Measurements from ENCODE around the gene XYLT1. TPM values are rescaled to one million over a fixed set of nuclear protein-coding genes. Genes with fewer than 3 reads are reported as not detected.

The XYLT1 gene
- total RNA-seq, 1 experiment from 2014 or later: 1.7 TPM

DNA sequence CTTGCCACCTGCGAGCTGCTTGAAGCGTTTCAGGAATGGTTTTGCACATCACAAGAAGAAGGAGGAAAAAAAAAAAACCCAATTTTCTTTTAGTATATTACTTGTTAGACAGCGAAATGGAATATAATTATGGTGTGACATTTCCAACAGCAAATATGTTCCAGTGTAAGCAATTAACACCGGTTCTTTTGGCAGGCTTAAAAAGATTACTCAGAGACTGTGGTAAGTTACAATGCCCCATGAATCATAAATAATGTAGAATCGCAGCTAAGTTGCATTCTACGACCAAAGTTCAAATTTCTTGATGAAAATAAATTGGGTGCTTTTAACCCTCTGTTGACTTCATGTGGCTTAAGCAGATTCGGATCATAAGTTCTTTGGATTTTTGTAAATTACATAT is 245.2 kb downstream of the XYLT1 start:
- Histone ChIP-seq H3K79me2 (ENCODE audit: low read depth) (no peaks in the 10 kb centered on the region), H3K4me3 (no peak overlapping the region), H3K27me3 (ENCODE audit: insufficient read depth, low read depth) (peaks cover 17% of the 10 kb centered on the region), H3K9me2 (ENCODE audit: insufficient read depth) (no peaks in the 10 kb centered on the region), H2AFZ (no peak overlapping the region), H3K27ac (no peak overlapping the region), H3K9me3 (ENCODE audit: insufficient read depth, low read depth) (no peaks in the 10 kb centered on the region), H3K4me2 (no peak overlapping the region), H3K4me1 (replicated peaks; ENCODE audit: insufficient read depth) (no peaks in the 10 kb centered on the region), H3F3A (ENCODE audit: insufficient read depth, low read depth) (no peaks in the 10 kb centered on the region), H3K36me3 (ENCODE audit: low read depth) (no peaks in the 10 kb centered on the region), H4K20me1 (ENCODE audit: insufficient read depth) (no peaks in the 10 kb centered on the region)
- intact Hi-C loops (cut with micrococcal nuclease; ENCODE audit: unreplicated experiment): no loop called here
- no peak for TF ChIP-seq CTCF (conservative IDR thresholded peaks at IDR 0.05)
- no peak for TF ChIP-seq EZH2 (IDR thresholded peaks at IDR 0.05; ENCODE audit: low read depth)
- no peak for DNase-seq
- BruUV-seq (replicated peaks): no TSS peak
- POLR2A ChIA-PET (ENCODE audit: unreplicated experiment): no interaction called here
- CTCF ChIA-PET: no interaction called here

DNA sequence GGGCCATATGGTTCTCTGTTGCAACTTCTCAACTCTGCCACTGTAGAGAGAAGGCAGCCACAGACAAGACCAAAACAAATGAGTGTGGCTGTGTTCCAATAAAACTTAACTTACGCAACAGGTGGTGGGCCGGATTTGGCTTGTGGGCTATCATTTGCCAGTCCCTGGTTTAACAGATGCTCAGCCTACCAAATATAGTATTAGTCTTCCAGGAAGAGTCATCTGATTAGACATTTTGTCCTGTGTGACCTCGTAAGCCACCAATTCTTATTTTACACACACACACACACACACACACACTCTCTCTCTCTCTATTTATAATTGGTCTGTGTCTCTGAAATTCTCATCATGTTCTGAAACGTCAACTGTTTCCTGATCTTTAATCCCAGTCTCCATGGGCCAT is 245.9 kb downstream of the XYLT1 start:
- intact Hi-C loops (cut with micrococcal nuclease; ENCODE audit: unreplicated experiment): no loop called here
- POLR2A ChIA-PET (ENCODE audit: unreplicated experiment): no interaction called here
- no peak overlapping the region for H3K4me2 ChIP-seq

GRCh38 chr16:17224350-17224749 is 246.4 kb downstream of the XYLT1 start:
- TF ChIP-seq EZH2 (IDR thresholded peaks at IDR 0.05; ENCODE audit: low read depth) (no peak), CTCF (conservative IDR thresholded peaks at IDR 0.05) (no peak)
- Histone ChIP-seq H3K9me2 (ENCODE audit: insufficient read depth) (no peaks in the 10 kb centered on the region), H3K4me1 (replicated peaks; ENCODE audit: insufficient read depth) (no peaks in the 10 kb centered on the region), H3K27ac (no peak overlapping the region), H3F3A (ENCODE audit: insufficient read depth, low read depth) (no peaks in the 10 kb centered on the region), H2AFZ (no peak overlapping the region), H3K79me2 (ENCODE audit: low read depth) (no peaks in the 10 kb centered on the region), H3K4me2 (no peak overlapping the region), H3K27me3 (ENCODE audit: insufficient read depth, low read depth) (peaks cover 22% of the 10 kb centered on the region), H3K4me3 (no peak overlapping the region), H3K36me3 (ENCODE audit: low read depth) (no peaks in the 10 kb centered on the region), H3K9me3 (ENCODE audit: insufficient read depth, low read depth) (no peaks in the 10 kb centered on the region), H4K20me1 (ENCODE audit: insufficient read depth) (no peaks in the 10 kb centered on the region)
- CTCF ChIA-PET: no interaction called here
- POLR2A ChIA-PET (ENCODE audit: unreplicated experiment): no interaction called here
- intact Hi-C loops (cut with micrococcal nuclease; ENCODE audit: unreplicated experiment): no loop called here
- BruUV-seq (replicated peaks): no TSS peak
- DNase-seq: no peak

More for the DNA sequence above, 245.9 kb downstream of the XYLT1 start:
- H3K79me2 ChIP-seq (ENCODE audit: low read depth): no peaks in the 10 kb centered on the region
- TF ChIP-seq EZH2 (IDR thresholded peaks at IDR 0.05; ENCODE audit: low read depth) (no peak), CTCF (conservative IDR thresholded peaks at IDR 0.05) (no peak)
- no peaks in the 10 kb centered on the region for H3K36me3 ChIP-seq (ENCODE audit: low read depth)
- peaks cover 22% of the 10 kb centered on the region for H3K27me3 ChIP-seq (ENCODE audit: insufficient read depth, low read depth)
- H3K9me2 ChIP-seq (ENCODE audit: insufficient read depth): no peaks in the 10 kb centered on the region
- no peak overlapping the region for H2AFZ ChIP-seq
- H3K4me3 ChIP-seq: no peak overlapping the region
- H3K4me1 ChIP-seq (replicated peaks; ENCODE audit: insufficient read depth): no peaks in the 10 kb centered on the region
- no peaks in the 10 kb centered on the region for H3K9me3 ChIP-seq (ENCODE audit: insufficient read depth, low read depth)
- no peak overlapping the region for H3K27ac ChIP-seq
- H3F3A ChIP-seq (ENCODE audit: insufficient read depth, low read depth): no peaks in the 10 kb centered on the region
- DNase-seq: no peak
- CTCF ChIA-PET: no interaction called here
- no TSS peak for BruUV-seq (replicated peaks)
- no peaks in the 10 kb centered on the region for H4K20me1 ChIP-seq (ENCODE audit: insufficient read depth)

All from PC-9 (cell line).